Measurements from ENCODE around the gene IL23R.

- TF ChIP-seq, protein P1, sequence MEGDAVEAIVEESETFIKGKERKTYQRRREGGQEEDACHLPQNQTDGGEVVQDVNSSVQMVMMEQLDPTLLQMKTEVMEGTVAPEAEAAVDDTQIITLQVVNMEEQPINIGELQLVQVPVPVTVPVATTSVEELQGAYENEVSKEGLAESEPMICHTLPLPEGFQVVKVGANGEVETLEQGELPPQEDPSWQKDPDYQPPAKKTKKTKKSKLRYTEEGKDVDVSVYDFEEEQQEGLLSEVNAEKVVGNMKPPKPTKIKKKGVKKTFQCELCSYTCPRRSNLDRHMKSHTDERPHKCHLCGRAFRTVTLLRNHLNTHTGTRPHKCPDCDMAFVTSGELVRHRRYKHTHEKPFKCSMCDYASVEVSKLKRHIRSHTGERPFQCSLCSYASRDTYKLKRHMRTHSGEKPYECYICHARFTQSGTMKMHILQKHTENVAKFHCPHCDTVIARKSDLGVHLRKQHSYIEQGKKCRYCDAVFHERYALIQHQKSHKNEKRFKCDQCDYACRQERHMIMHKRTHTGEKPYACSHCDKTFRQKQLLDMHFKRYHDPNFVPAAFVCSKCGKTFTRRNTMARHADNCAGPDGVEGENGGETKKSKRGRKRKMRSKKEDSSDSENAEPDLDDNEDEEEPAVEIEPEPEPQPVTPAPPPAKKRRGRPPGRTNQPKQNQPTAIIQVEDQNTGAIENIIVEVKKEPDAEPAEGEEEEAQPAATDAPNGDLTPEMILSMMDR (IDR thresholded peaks at IDR 0.05; ENCODE audit: control extremely low read depth in 1 of 3, insufficient read depth in 1 of 3, low read depth in 1 of 3, low read length in 3 of 3), result no peak
- no peak for TF ChIP-seq SRF (IDR thresholded peaks at IDR 0.05; ENCODE audit: low read depth, low read length)
- TF ChIP-seq GABPA (IDR thresholded peaks at IDR 0.05; ENCODE audit: borderline replicate concordance, insufficient read depth, low read length), result no peak
- TF ChIP-seq CEBPB (IDR thresholded peaks at IDR 0.05; ENCODE audit: low read depth, low read length), result no peak
- TF ChIP-seq POLR2A (IDR thresholded peaks at IDR 0.05; ENCODE audit: control extremely low read depth in 1 of 2, low read depth in 2 of 2, low read length in 2 of 2), result no peak
- TF ChIP-seq POLR2AphosphoS5 (IDR thresholded peaks at IDR 0.05; ENCODE audit: low read depth, low read length), result no peak
- no peak for TF ChIP-seq TBP (IDR thresholded peaks at IDR 0.05; ENCODE audit: low read depth, low read length)
- no peak for TF ChIP-seq EP300 (IDR thresholded peaks at IDR 0.05; ENCODE audit: borderline replicate concordance in 1 of 2, low read depth in 2 of 2, low read length in 2 of 2)
- TF ChIP-seq CREB1 (IDR thresholded peaks at IDR 0.05), result no peak
- no peak for TF ChIP-seq NRF1 (IDR thresholded peaks at IDR 0.05; ENCODE audit: low read depth, low read length)
- no peak for TF ChIP-seq JUN (IDR thresholded peaks at IDR 0.05; ENCODE audit: low read depth, low read length)
Observed at GRCh38 chr1:67290236-67290635, 124.0 kb downstream of the IL23R start.

Measured in H1 (cell line).